IMR-90 (cell line): ENCODE measurements around the gene TPO.

Source experiments
- FOS ChIP-seq: fragments of 150-350 bp; IDR thresholded peaks from 2 replicates; pipeline ENCODE4 v1.6.1; 2016; ENCODE audit warnings: low read depth, low read length
- POLR2A ChIP-seq: IDR thresholded peaks from 2 replicates; pipeline ENCODE4 v1.6.1; 2012; ENCODE audit warnings: mild to moderate bottlenecking, low read depth, low read length
- RCOR1 ChIP-seq: IDR thresholded peaks from 2 replicates; pipeline ENCODE4 v1.6.1; 2012; ENCODE audit warnings: mild to moderate bottlenecking, low read length, improper control_type of control experiment; ENCODE audit not compliant: insufficient replicate concordance
- USF2 ChIP-seq: fragments of 150-350 bp; IDR thresholded peaks from 2 replicates; pipeline ENCODE4 v1.6.1; 2017; ENCODE audit warnings: mild to moderate bottlenecking, antibody characterized with exemption, low read length, low read depth
- TF ChIP-seq, protein P1 (sequence below): conservative IDR thresholded peaks from 2 replicates; pipeline ENCODE4 v1.5.1; 2012; ENCODE audit warnings: mild to moderate bottlenecking, low read depth, low read length, improper control_type of control experiment

GRCh38 chr2:1394709-1395408, 18.4 kb upstream of the TPO start:
- no peak for TF ChIP-seq POLR2A
- TF ChIP-seq, protein P1, sequence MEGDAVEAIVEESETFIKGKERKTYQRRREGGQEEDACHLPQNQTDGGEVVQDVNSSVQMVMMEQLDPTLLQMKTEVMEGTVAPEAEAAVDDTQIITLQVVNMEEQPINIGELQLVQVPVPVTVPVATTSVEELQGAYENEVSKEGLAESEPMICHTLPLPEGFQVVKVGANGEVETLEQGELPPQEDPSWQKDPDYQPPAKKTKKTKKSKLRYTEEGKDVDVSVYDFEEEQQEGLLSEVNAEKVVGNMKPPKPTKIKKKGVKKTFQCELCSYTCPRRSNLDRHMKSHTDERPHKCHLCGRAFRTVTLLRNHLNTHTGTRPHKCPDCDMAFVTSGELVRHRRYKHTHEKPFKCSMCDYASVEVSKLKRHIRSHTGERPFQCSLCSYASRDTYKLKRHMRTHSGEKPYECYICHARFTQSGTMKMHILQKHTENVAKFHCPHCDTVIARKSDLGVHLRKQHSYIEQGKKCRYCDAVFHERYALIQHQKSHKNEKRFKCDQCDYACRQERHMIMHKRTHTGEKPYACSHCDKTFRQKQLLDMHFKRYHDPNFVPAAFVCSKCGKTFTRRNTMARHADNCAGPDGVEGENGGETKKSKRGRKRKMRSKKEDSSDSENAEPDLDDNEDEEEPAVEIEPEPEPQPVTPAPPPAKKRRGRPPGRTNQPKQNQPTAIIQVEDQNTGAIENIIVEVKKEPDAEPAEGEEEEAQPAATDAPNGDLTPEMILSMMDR = no peak
- no peak for TF ChIP-seq FOS
- TF ChIP-seq RCOR1 = no peak
- no peak for TF ChIP-seq USF2
